T-helper 17 cell (primary cell): ENCODE measurements around the gene MIXL1. TPM values are rescaled to one million over a fixed set of nuclear protein-coding genes. Genes with fewer than 3 reads are reported as not detected.
"Not testable (repeated sequence)": the region's sequence is repeated elsewhere in the genome, so short reads cannot be mapped to it uniquely, and the experiment has no call there.

Experiments used
- ATAC-seq: fragments of 150-1000 bp; cut with Tn5 transposase; 2 replicates; pipeline ENCODE4 v1.10.0; 2021; ENCODE audit warnings: mild to moderate bottlenecking, moderate library complexity
- DNase-seq, 3 donors: peaks; one replicate each; pipeline versions ENCODE4 v3.0.0 to v3.0.0-alpha.2; 2020 to 2021
- H3K9me3 ChIP-seq: one replicate; pipeline ENCODE4 v1.7.0; 2013; ENCODE audit warnings: low read length, mild to moderate bottlenecking; ENCODE audit not compliant: control insufficient read depth, poor library complexity, severe bottlenecking
- H3K27ac Mint-ChIP-seq: one replicate; pipeline ENCODE4 v1.8.0; 2022; ENCODE audit warnings: mild to moderate bottlenecking, moderate library complexity, mixed read lengths
- H3K27me3 Mint-ChIP-seq: one replicate; pipeline ENCODE4 v1.8.0; 2022; ENCODE audit warnings: mixed read lengths
- H3K36me3 Mint-ChIP-seq: one replicate; pipeline ENCODE4 v1.8.0; 2022; ENCODE audit warnings: low read depth, mixed read lengths
- H3K4me1 Mint-ChIP-seq: one replicate; pipeline ENCODE4 v1.8.0; 2022; ENCODE audit warnings: mild to moderate bottlenecking, mixed read lengths
- H3K4me3 Mint-ChIP-seq: one replicate; pipeline ENCODE4 v1.8.0; 2022; ENCODE audit warnings: mild to moderate bottlenecking, moderate library complexity, mixed read lengths
- total RNA-seq, 4 donors: library from RNA in 2 of 4; stranded (reverse) in 2 of 4; gene quantifications; one replicate each; pipeline ENCODE4 v1.2.3 and lab custom pipeline; 2022 to 2026

The MIXL1 gene
- total RNA-seq, 2 donors from 2014 or later: not detected

- H3K36me3 Mint-ChIP-seq, DNase-seq, H3K27me3 Mint-ChIP-seq, H3K4me3 Mint-ChIP-seq, H3K4me1 Mint-ChIP-seq, H3K9me3 ChIP-seq, H3K27ac Mint-ChIP-seq, ATAC-seq: not testable (repeated sequence)
Measured at GRCh38 chr1:226272233-226272902, 48.9 kb downstream of the MIXL1 start.

GRCh38 chr1:226274138-226274537 is 50.7 kb downstream of the MIXL1 start:
- no peak for ATAC-seq
- H3K4me3 Mint-ChIP-seq: no peak overlapping the region
- no peaks in the 10 kb centered on the region for H3K27me3 Mint-ChIP-seq
- H3K9me3 ChIP-seq: no peaks in the 10 kb centered on the region
- H3K36me3 Mint-ChIP-seq: no peaks in the 10 kb centered on the region
- no peak overlapping the region for H3K27ac Mint-ChIP-seq
- DNase-seq: no peak
- no peaks in the 10 kb centered on the region for H3K4me1 Mint-ChIP-seq

- ATAC-seq (no peak), DNase-seq (no peak)
- Mint-ChIP-seq H3K4me1 (no peaks in the 10 kb centered on the region), H3K36me3 (no peaks in the 10 kb centered on the region), H3K27me3 (no peaks in the 10 kb centered on the region), H3K27ac (no peak overlapping the region), H3K4me3 (no peak overlapping the region)
- no peaks in the 10 kb centered on the region for H3K9me3 ChIP-seq
Measured at GRCh38 chr1:226276077-226276682, 52.7 kb downstream of the MIXL1 start.

Other genes starting within 250 kb of the MIXL1 start
- 10 to 100 TPM; 31.7 to 37.6 TPM for gene SDE2, start 224.3 kb upstream of the MIXL1 start, total RNA-seq
- 100 to 1,000 TPM; 318 to 496 TPM for gene H3-3A, start 160.9 kb upstream of the MIXL1 start, total RNA-seq
- 10 to 100 TPM; 22.0 to 27.0 TPM for gene ACBD3, start 36.9 kb upstream of the MIXL1 start, total RNA-seq
- 1 to 10 TPM; 2.5 to 2.8 TPM for gene LIN9, start 85.5 kb downstream of the MIXL1 start, total RNA-seq
- 10 to 100 TPM; 84.2 to 87.3 TPM for gene PARP1, start 184.4 kb downstream of the MIXL1 start, total RNA-seq